SK-N-SH (cell line): ENCODE results near the gene SNRK.

Experiments
- CTCF ChIP-seq: fragments of 200-600 bp; sonication (generic); IDR thresholded peaks from 2 replicates; pipeline ENCODE4 v1.6.1; 2017; ENCODE audit warnings: antibody characterized with exemption, mild to moderate bottlenecking, moderate library complexity
- EP300 ChIP-seq, 2 experiments: IDR thresholded peaks; 2 replicates each; pipeline versions ENCODE4 v1.4.0 to v1.6.1; 2012; ENCODE audit warnings: borderline replicate concordance in 1 of 2, low read depth in 1 of 2, low read length in 1 of 2
- NRF1 ChIP-seq: IDR thresholded peaks from 2 replicates; pipeline ENCODE4 v1.6.1; 2012; ENCODE audit warnings: low read depth, mild to moderate bottlenecking, low read length
- REST ChIP-seq: IDR thresholded peaks from 2 replicates; pipeline ENCODE4 v1.6.1; 2012; ENCODE audit warnings: mild to moderate bottlenecking, low read depth, low read length, moderate library complexity
- YY1 ChIP-seq: IDR thresholded peaks from 2 replicates; pipeline ENCODE4 v1.4.0; 2012; ENCODE audit warnings: low read depth, mild to moderate bottlenecking
- ZBTB33 ChIP-seq: IDR thresholded peaks from 2 replicates; pipeline ENCODE4 v1.4.0; 2012; ENCODE audit warnings: low read depth, borderline replicate concordance

- TF ChIP-seq NRF1: no peak
- no peak for TF ChIP-seq CTCF
- TF ChIP-seq EP300 (IDR thresholded peaks at IDR 0.05; ENCODE audit: borderline replicate concordance in 1 of 2, low read depth in 1 of 2, low read length in 1 of 2): no peak
- no peak for TF ChIP-seq ZBTB33
- TF ChIP-seq REST: no peak
- TF ChIP-seq YY1: no peak
Observed at GRCh38 chr3:43340403-43340802, 54.1 kb downstream of the SNRK start.
